OCI-LY7 (cell line): ENCODE results near the gene SERPINA5. TPM values are rescaled to one million over a fixed set of nuclear protein-coding genes. Genes with fewer than 3 reads are reported as not detected.

Experiments
- BruUV-seq: library from RNA; stranded (reverse); fragments of 400-500 nt; replicated peaks from 2 replicates; lab custom pipeline; 2021; lab: Mats Ljungman, UMichigan
- CTCF ChIA-PET: fragments of 300-600 bp; sonication (Branson Sonifier 250); formaldehyde crosslinking; loops from one replicate; lab custom pipeline; 2022; ENCODE audit warnings: antibody characterized with exemption; ENCODE audit not compliant: unreplicated experiment; lab: Charles Lee
- POLR2A ChIA-PET: fragments of 300-600 bp; sonication (Branson Sonifier 250); formaldehyde crosslinking; loops from one replicate; lab custom pipeline; 2022; ENCODE audit warnings: antibody characterized with exemption; lab: Charles Lee
- DNase-seq: peaks from one replicate; pipeline ENCODE4 v3.0.0-alpha.2; 2015; ENCODE audit warnings: low spot score
- H2AFZ ChIP-seq: fragments of 200-600 bp; sonication (generic), shearing (Covaris generic); 2 replicates; pipeline ENCODE4 v1.6.1; 2014; ENCODE audit warnings: mild to moderate bottlenecking, antibody characterized with exemption, low read length, moderate library complexity
- H3K27ac ChIP-seq: fragments of 200-600 bp; sonication (generic); 2 replicates; pipeline ENCODE4 v1.5.1; 2014; ENCODE audit warnings: mixed run types, low read depth, mild to moderate bottlenecking, moderate library complexity, low read length, inconsistent platforms; ENCODE audit not compliant: poor library complexity, severe bottlenecking
- H3K36me3 ChIP-seq: fragments of 200-600 bp; sonication (generic); 2 replicates; pipeline ENCODE4 v1.6.1; 2014; ENCODE audit warnings: mild to moderate bottlenecking, antibody characterized with exemption, low read length, moderate library complexity, mixed read lengths; ENCODE audit not compliant: insufficient read depth
- H3K4me1 ChIP-seq: fragments of 200-600 bp; sonication (generic); 2 replicates; pipeline ENCODE4 v1.5.1; 2014; ENCODE audit warnings: mild to moderate bottlenecking, low read length; ENCODE audit not compliant: insufficient read depth, poor library complexity, severe bottlenecking
- H3K4me2 ChIP-seq: fragments of 200-600 bp; sonication (generic); 2 replicates; pipeline ENCODE4 v1.6.1; 2014; ENCODE audit warnings: mild to moderate bottlenecking, low read length
- H3K4me3 ChIP-seq: fragments of 200-600 bp; sonication (generic); 2 replicates; pipeline ENCODE4 v1.5.1; 2014; ENCODE audit warnings: mild to moderate bottlenecking, low read depth, low read length; ENCODE audit not compliant: poor library complexity, severe bottlenecking
- H3K79me2 ChIP-seq: fragments of 200-600 bp; sonication (generic); 2 replicates; pipeline ENCODE4 v1.6.1; 2016; ENCODE audit warnings: low read depth, mild to moderate bottlenecking, low read length, moderate library complexity, mixed read lengths; ENCODE audit not compliant: insufficient read depth
- H3K9me2 ChIP-seq: fragments of 200-600 bp; sonication (generic); 2 replicates; pipeline ENCODE4 v1.6.1; 2016; ENCODE audit warnings: mild to moderate bottlenecking, low read length, mixed read lengths; ENCODE audit not compliant: insufficient read depth
- H3K9me3 ChIP-seq: fragments of 200-600 bp; sonication (generic); 2 replicates; pipeline ENCODE4 v1.6.1; 2014; ENCODE audit warnings: mild to moderate bottlenecking, mixed run types, low read length, mixed read lengths
- H4K20me1 ChIP-seq: fragments of 200-600 bp; sonication (generic); 2 replicates; pipeline ENCODE4 v1.6.1; 2014; ENCODE audit warnings: mild to moderate bottlenecking, antibody characterized with exemption, low read length, moderate library complexity, mixed read lengths; ENCODE audit not compliant: insufficient read depth
- CTCF ChIP-seq: fragments of 200-600 bp; sonication (generic); conservative IDR thresholded peaks from 2 replicates; pipeline ENCODE4 v1.5.1; 2014; ENCODE audit warnings: mild to moderate bottlenecking, antibody characterized with exemption, low read length, moderate library complexity, mixed read lengths
- EZH2phosphoT487 ChIP-seq: fragments of 200-600 bp; sonication (generic); IDR thresholded peaks from 2 replicates; pipeline ENCODE4 v1.6.1; 2018; ENCODE audit warnings: low read depth, borderline replicate concordance, mild to moderate bottlenecking, mixed run types, antibody characterized with exemption, low read length, moderate library complexity, mixed read lengths
- intact Hi-C: fragments of 100-400 bp; cut with micrococcal nuclease; formaldehyde crosslinking; loops from one replicate; pipeline ENCODE4 v1.10.0; 2022; ENCODE audit not compliant: unreplicated experiment
- total RNA-seq, 2 experiments: library from RNA; depleted of rRNA in 1 of 2; stranded (reverse); fragments of >200 nt in 1 of 2; shearing (Covaris generic) in 1 of 2; gene quantifications; 2 replicates each; pipeline ENCODE4 v1.2.3, GENCODE V29; 2014 to 2022

Gene SERPINA5
- total RNA-seq, 2 experiments from 2014 or later, result not detected

GRCh38 chr14:94560751-94561655, 20.2 kb upstream of the SERPINA5 start, which contains the start of gene SERPINA4:
Gene SERPINA4 (plus strand): TSS chr14:94561442. CDS start chr14:94563483, 2,041 bp downstream.
- ChIA-PET POLR2A (no interaction called here), CTCF (no interaction called here)
- no peaks in the 10 kb centered on the region for H3K36me3 ChIP-seq
- H3K27ac ChIP-seq, result no peak within 1 kb of the TSS
- no peaks in the 10 kb centered on the region for H3K9me3 ChIP-seq
- H2AFZ ChIP-seq, result no peak within 1 kb of the TSS
- no peak for DNase-seq
- no peaks in the 10 kb centered on the region for H3K4me1 ChIP-seq
- no peak for TF ChIP-seq EZH2phosphoT487
- TF ChIP-seq CTCF, result no peak
- H4K20me1 ChIP-seq, result no peaks in the 10 kb centered on the region
- no peak within 1 kb of the TSS for H3K4me3 ChIP-seq
- no TSS peak for BruUV-seq
- no peak within 1 kb of the TSS for H3K4me2 ChIP-seq
- no peaks in the 10 kb centered on the region for H3K9me2 ChIP-seq
- no peaks in the 10 kb centered on the region for H3K79me2 ChIP-seq
- intact Hi-C loops, result no loop called here

GRCh38 chr14:94561656-94562010, 19.6 kb upstream of the SERPINA5 start:
- POLR2A ChIA-PET, result no interaction called here
- Histone ChIP-seq H4K20me1 (no peaks in the 10 kb centered on the region), H2AFZ (no peak overlapping the region), H3K4me3 (no peak overlapping the region), H3K79me2 (no peaks in the 10 kb centered on the region), H3K27ac (no peak overlapping the region), H3K9me2 (no peaks in the 10 kb centered on the region), H3K36me3 (no peaks in the 10 kb centered on the region), H3K4me1 (no peaks in the 10 kb centered on the region), H3K9me3 (no peaks in the 10 kb centered on the region), H3K4me2 (no peak overlapping the region)
- TF ChIP-seq CTCF (no peak), EZH2phosphoT487 (no peak)
- intact Hi-C loops, result no loop called here
- no peak for DNase-seq
- no TSS peak for BruUV-seq
- CTCF ChIA-PET, result no interaction called here

- H3K27ac ChIP-seq, result no peak overlapping the region
- no peaks in the 10 kb centered on the region for H3K36me3 ChIP-seq
- intact Hi-C loops, result no loop called here
- H3K4me1 ChIP-seq, result no peaks in the 10 kb centered on the region
- no peak for TF ChIP-seq CTCF
- no peak for TF ChIP-seq EZH2phosphoT487
- no peak for DNase-seq
- H3K9me3 ChIP-seq, result no peaks in the 10 kb centered on the region
- no peaks in the 10 kb centered on the region for H4K20me1 ChIP-seq
- H3K9me2 ChIP-seq, result no peaks in the 10 kb centered on the region
- H3K4me2 ChIP-seq, result no peak overlapping the region
- ChIA-PET POLR2A (no interaction called here), CTCF (no interaction called here)
- BruUV-seq, result no TSS peak
- H3K4me3 ChIP-seq, result no peak overlapping the region
- no peak overlapping the region for H2AFZ ChIP-seq
- H3K79me2 ChIP-seq, result no peaks in the 10 kb centered on the region
These were observed 19.2 kb upstream of the SERPINA5 start for GRCh38 chr14:94562022-94562421.
